ENCODE data around the gene BUD23. TPM values are rescaled to one million over a fixed set of nuclear protein-coding genes. Genes with fewer than 3 reads are reported as not detected.
A peak's percentile ranks its signal among the peaks of the same experiment; 100 is the strongest.

Gene BUD23
- total and polyA plus RNA-seq, 4 donors = 19.1 to 52.6 (median 37.8) TPM

DNA sequence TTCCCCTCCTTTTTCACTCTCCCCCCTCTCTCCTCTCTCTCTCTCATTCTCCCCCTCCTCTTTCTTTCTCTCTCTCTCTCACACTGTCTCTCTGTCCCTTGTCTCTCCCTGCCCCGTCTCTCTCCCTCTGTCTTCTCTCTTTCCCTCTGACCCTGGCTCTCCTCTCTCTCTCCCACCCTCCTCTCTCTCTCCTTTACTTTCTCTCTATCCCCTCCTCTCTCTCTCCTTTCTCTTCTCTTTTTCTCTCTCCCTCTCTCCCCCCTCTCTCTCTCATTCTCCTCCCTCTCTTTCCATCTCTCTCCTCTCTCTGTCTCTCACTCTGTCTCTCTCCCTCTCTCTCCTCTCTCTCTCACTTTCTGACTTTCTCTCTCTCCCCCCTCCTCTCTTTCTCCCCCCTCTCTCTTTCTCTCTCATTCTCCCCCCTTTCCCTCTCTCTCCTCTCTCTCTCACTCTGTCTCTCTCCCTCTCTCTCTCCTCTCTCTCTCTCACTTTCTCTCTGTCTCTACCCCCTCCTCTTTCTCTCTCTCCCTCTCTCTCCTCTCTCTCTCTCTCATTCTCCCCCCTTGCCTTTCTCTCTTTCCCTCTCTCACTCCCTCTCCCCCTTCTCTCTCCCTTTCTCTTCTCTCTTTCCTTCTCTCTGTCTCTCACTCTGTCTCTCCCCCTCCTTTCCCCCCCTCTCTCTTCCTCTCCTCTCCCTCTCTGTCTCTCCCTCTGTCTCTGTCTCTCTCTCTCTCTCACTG, 34.6 kb upstream of the BUD23 start:
- Histone ChIP-seq H3K9ac (ENCODE audit: low read depth in 1 of 2, low read length in 2 of 2) (peak overlapping the region in 1 of 2 donors; percentile 59), H3K27ac (ENCODE audit: low read depth in 1 of 2, low read length in 2 of 2) (peak overlapping the region; percentile 44 to 56), H3K4me1 (ENCODE audit: control insufficient read depth in 4 of 4, insufficient read depth in 4 of 4, low read length in 3 of 4) (peaks cover 2 to 34% (median 24%) of the 10 kb centered on the region in 4 donors), H3K4me3 (ENCODE audit: low read depth in 1 of 3, low read length in 3 of 3) (no peak overlapping the region), H3K9me3 (ENCODE audit: control insufficient read depth in 4 of 4, low read length in 3 of 4) (no peaks in the 10 kb centered on the region), H3K36me3 (ENCODE audit: control insufficient read depth in 4 of 4, insufficient read depth in 3 of 4, low read depth in 1 of 4, low read length in 3 of 4) (no peaks in the 10 kb centered on the region), H3K27me3 (ENCODE audit: control insufficient read depth in 4 of 4, insufficient read depth in 4 of 4, low read length in 3 of 4) (no peaks in the 10 kb centered on the region)
- TF ChIP-seq, protein P1, sequence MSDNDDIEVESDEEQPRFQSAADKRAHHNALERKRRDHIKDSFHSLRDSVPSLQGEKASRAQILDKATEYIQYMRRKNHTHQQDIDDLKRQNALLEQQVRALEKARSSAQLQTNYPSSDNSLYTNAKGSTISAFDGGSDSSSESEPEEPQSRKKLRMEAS (IDR thresholded peaks at IDR 0.05) = no peak
- TF ChIP-seq GABPA (IDR thresholded peaks at IDR 0.05 in 1 of 2, conservative IDR thresholded peaks at IDR 0.05 in 1 of 2) (no peak), SP1 (IDR thresholded peaks at IDR 0.05) (no peak), EGR1 (IDR thresholded peaks at IDR 0.05; ENCODE audit: low read depth in 2 of 2) (no peak), RAD21 (IDR thresholded peaks at IDR 0.05) (no peak), NR2F2 (IDR thresholded peaks at IDR 0.05) (no peak), RXRA (IDR thresholded peaks at IDR 0.05) (no peak), JUND (IDR thresholded peaks at IDR 0.05) (no peak), YY1 (IDR thresholded peaks at IDR 0.05) (no peak), FOXA2 (IDR thresholded peaks at IDR 0.05) (no peak)
- TF ChIP-seq, protein P2, sequence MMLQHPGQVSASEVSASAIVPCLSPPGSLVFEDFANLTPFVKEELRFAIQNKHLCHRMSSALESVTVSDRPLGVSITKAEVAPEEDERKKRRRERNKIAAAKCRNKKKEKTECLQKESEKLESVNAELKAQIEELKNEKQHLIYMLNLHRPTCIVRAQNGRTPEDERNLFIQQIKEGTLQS (IDR thresholded peaks at IDR 0.05) = no peak
- TF ChIP-seq, protein P3, sequence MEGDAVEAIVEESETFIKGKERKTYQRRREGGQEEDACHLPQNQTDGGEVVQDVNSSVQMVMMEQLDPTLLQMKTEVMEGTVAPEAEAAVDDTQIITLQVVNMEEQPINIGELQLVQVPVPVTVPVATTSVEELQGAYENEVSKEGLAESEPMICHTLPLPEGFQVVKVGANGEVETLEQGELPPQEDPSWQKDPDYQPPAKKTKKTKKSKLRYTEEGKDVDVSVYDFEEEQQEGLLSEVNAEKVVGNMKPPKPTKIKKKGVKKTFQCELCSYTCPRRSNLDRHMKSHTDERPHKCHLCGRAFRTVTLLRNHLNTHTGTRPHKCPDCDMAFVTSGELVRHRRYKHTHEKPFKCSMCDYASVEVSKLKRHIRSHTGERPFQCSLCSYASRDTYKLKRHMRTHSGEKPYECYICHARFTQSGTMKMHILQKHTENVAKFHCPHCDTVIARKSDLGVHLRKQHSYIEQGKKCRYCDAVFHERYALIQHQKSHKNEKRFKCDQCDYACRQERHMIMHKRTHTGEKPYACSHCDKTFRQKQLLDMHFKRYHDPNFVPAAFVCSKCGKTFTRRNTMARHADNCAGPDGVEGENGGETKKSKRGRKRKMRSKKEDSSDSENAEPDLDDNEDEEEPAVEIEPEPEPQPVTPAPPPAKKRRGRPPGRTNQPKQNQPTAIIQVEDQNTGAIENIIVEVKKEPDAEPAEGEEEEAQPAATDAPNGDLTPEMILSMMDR (IDR thresholded peaks at IDR 0.05; ENCODE audit: low read depth, low read length, missing input control) = no peak
- TF ChIP-seq, protein P4, sequence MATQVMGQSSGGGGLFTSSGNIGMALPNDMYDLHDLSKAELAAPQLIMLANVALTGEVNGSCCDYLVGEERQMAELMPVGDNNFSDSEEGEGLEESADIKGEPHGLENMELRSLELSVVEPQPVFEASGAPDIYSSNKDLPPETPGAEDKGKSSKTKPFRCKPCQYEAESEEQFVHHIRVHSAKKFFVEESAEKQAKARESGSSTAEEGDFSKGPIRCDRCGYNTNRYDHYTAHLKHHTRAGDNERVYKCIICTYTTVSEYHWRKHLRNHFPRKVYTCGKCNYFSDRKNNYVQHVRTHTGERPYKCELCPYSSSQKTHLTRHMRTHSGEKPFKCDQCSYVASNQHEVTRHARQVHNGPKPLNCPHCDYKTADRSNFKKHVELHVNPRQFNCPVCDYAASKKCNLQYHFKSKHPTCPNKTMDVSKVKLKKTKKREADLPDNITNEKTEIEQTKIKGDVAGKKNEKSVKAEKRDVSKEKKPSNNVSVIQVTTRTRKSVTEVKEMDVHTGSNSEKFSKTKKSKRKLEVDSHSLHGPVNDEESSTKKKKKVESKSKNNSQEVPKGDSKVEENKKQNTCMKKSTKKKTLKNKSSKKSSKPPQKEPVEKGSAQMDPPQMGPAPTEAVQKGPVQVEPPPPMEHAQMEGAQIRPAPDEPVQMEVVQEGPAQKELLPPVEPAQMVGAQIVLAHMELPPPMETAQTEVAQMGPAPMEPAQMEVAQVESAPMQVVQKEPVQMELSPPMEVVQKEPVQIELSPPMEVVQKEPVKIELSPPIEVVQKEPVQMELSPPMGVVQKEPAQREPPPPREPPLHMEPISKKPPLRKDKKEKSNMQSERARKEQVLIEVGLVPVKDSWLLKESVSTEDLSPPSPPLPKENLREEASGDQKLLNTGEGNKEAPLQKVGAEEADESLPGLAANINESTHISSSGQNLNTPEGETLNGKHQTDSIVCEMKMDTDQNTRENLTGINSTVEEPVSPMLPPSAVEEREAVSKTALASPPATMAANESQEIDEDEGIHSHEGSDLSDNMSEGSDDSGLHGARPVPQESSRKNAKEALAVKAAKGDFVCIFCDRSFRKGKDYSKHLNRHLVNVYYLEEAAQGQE (IDR thresholded peaks at IDR 0.05) = no peak
- no peak for DNase-seq (ENCODE audit: low spot score)
- WGBS = 59% methylated on average over 1 of the region's 1 CpG

DNA sequence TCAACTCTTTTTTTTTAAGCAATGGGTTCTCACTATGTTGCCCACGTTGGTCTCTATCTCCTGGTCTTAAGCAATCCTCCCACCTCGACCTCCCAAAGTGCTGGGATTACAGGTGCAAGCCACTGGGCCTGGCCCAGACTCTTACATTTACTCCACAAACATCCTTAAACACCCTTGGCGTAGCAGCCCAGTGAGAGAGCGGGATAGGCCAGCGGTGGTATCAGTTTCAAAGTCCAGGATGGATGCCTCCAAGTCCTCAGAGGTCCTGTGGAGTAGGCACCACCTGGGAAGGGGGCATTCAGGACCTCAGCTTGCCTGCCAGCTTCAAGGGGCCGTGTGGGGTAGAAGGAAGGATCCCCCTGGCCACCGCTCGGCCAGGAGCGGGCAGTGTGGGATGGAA, 33.8 kb upstream of the BUD23 start:
- peak overlapping the region in 1 of 2 donors; percentile 17 for H3K27ac ChIP-seq (ENCODE audit: low read depth in 1 of 2, low read length in 2 of 2)
- no peak overlapping the region for H3K4me3 ChIP-seq (ENCODE audit: low read depth in 1 of 3, low read length in 3 of 3)
- H3K9me3 ChIP-seq (ENCODE audit: control insufficient read depth in 4 of 4, low read length in 3 of 4) = no peaks in the 10 kb centered on the region
- H3K27me3 ChIP-seq (ENCODE audit: control insufficient read depth in 4 of 4, insufficient read depth in 4 of 4, low read length in 3 of 4) = no peaks in the 10 kb centered on the region
- no peak overlapping the region for H3K9ac ChIP-seq (ENCODE audit: low read depth in 1 of 2, low read length in 2 of 2)
- H3K36me3 ChIP-seq (ENCODE audit: control insufficient read depth in 4 of 4, insufficient read depth in 3 of 4, low read depth in 1 of 4, low read length in 3 of 4) = no peaks in the 10 kb centered on the region
- no peak for DNase-seq (ENCODE audit: low spot score)
- TF ChIP-seq EGR1 (IDR thresholded peaks at IDR 0.05; ENCODE audit: low read depth in 2 of 2) (no peak), FOXA1 (IDR thresholded peaks at IDR 0.05) (no peak), HNF4A (conservative IDR thresholded peaks at IDR 0.05) (peak in 1 of 2 donors; percentile 4)
- peaks cover 2 to 34% (median 24%) of the 10 kb centered on the region in 4 donors for H3K4me1 ChIP-seq (ENCODE audit: control insufficient read depth in 4 of 4, insufficient read depth in 4 of 4, low read length in 3 of 4)
- 68% methylated on average over 9 of the region's 9 CpGs for WGBS
